GM21737 (cell line): ENCODE measurements around the gene ANXA5.
"Not testable (repeated sequence)": the region's sequence is repeated elsewhere in the genome, so short reads cannot be mapped to it uniquely, and the experiment has no call there.

Source experiments
- ATAC-seq: cut with Tn5 transposase; IDR thresholded peaks from one replicate; pipeline ENCODE4 v1.9.1; 2021; ENCODE audit warnings: mild to moderate bottlenecking, moderate library complexity; ENCODE audit not compliant: unreplicated experiment

Gene ANXA5

GRCh38 chr4:121679951-121680350 lies 16.8 kb downstream of the ANXA5 start:
- ATAC-seq = no peak

GRCh38 chr4:121679267-121679666 lies 17.5 kb downstream of the ANXA5 start:
- ATAC-seq = no peak

GRCh38 chr4:121677524-121677923 lies 19.3 kb downstream of the ANXA5 start:
- ATAC-seq = no peak

- ATAC-seq = no peak
Observed at GRCh38 chr4:121676345-121677075, 20.3 kb downstream of the ANXA5 start.

GRCh38 chr4:121675715-121676114 lies 21.1 kb downstream of the ANXA5 start:
- no peak for ATAC-seq

- ATAC-seq = no peak
Observed at GRCh38 chr4:121674696-121675095, 22.1 kb downstream of the ANXA5 start.

GRCh38 chr4:121674191-121674590 lies 22.6 kb downstream of the ANXA5 start:
- no peak for ATAC-seq

- ATAC-seq = no peak
Observed at GRCh38 chr4:121669163-121669550, 27.6 kb downstream of the ANXA5 start.

GRCh38 chr4:121668368-121669162 lies 28.2 kb downstream of the ANXA5 start:
- ATAC-seq = no peak

- no peak for ATAC-seq
Observed at GRCh38 chr4:121666091-121666679, 30.6 kb downstream of the ANXA5 start.

- ATAC-seq = no peak
Observed at GRCh38 chr4:121665371-121665770, 31.4 kb downstream of the ANXA5 start.

- ATAC-seq = no peak
Observed at GRCh38 chr4:121662225-121662624, 34.6 kb downstream of the ANXA5 start.

GRCh38 chr4:121660175-121660933 lies 36.4 kb downstream of the ANXA5 start:
- not testable (repeated sequence) for ATAC-seq

GRCh38 chr4:121658125-121658524 lies 38.7 kb downstream of the ANXA5 start:
- ATAC-seq = no peak

- ATAC-seq = peak; percentile 60
Observed at GRCh38 chr4:121656269-121656641, 40.5 kb downstream of the ANXA5 start.

- ATAC-seq = no peak
Observed at GRCh38 chr4:121655320-121656268, 41.2 kb downstream of the ANXA5 start.

GRCh38 chr4:121654738-121655137 lies 42.0 kb downstream of the ANXA5 start:
- ATAC-seq = peak; percentile 87

- no peak for ATAC-seq
Observed at GRCh38 chr4:121653986-121654385, 42.8 kb downstream of the ANXA5 start.

- ATAC-seq = no peak
Observed at GRCh38 chr4:121653214-121653613, 43.6 kb downstream of the ANXA5 start.

- no peak for ATAC-seq
Observed at GRCh38 chr4:121651597-121651996, 45.2 kb downstream of the ANXA5 start.
